Caco-2 (cell line): ENCODE measurements around the gene KDM6B. TPM values are rescaled to one million over a fixed set of nuclear protein-coding genes. Genes with fewer than 3 reads are reported as not detected.

Experiments used
- BruUV-seq: library from RNA; stranded (reverse); fragments of 400-500 nt; replicated peaks from 2 replicates; lab custom pipeline; 2021; lab: Mats Ljungman, UMichigan
- CTCF ChIA-PET: fragments of 300-600 bp; sonication (Branson Sonifier 250); formaldehyde crosslinking; loops from one replicate; lab custom pipeline; 2022; ENCODE audit warnings: antibody characterized with exemption; lab: Charles Lee
- POLR2A ChIA-PET: fragments of 300-600 bp; sonication (Branson Sonifier 250); formaldehyde crosslinking; loops from one replicate; lab custom pipeline; 2022; ENCODE audit warnings: antibody characterized with exemption; lab: Charles Lee
- DNase-seq, 2 experiments: peaks; one replicate each; pipeline versions ENCODE4 v3.0.0 to v3.0.0-alpha.2; 2020 to 2022
- H3K27me3 ChIP-seq: replicated peaks from 2 replicates; pipeline ENCODE4 v1.6.0; 2011; ENCODE audit warnings: low read length; ENCODE audit not compliant: control insufficient read depth, insufficient read depth
- H3K36me3 ChIP-seq: 2 replicates; pipeline ENCODE4 v1.5.1; 2011; ENCODE audit warnings: low read length; ENCODE audit not compliant: control insufficient read depth, insufficient read depth
- H3K4me1 ChIP-seq: fragments of 250-450 bp; sonication (Bioruptor Pico); 2 replicates; pipeline ENCODE4 v1.5.1; 2020; ENCODE audit warnings: mild to moderate bottlenecking
- H3K4me3 ChIP-seq: 2 replicates; pipeline ENCODE4 v1.5.1; 2011; ENCODE audit warnings: low read depth, mild to moderate bottlenecking, control low read depth, low read length
- H3K9me3 ChIP-seq: fragments of 250-450 bp; sonication (Bioruptor Pico); 2 replicates; pipeline ENCODE4 v1.5.1; 2020; ENCODE audit warnings: mild to moderate bottlenecking, moderate library complexity
- H3K27ac Mint-ChIP-seq: one replicate; pipeline ENCODE4 v1.8.0; 2022; ENCODE audit warnings: mixed read lengths; ENCODE audit not compliant: unreplicated experiment
- H3K27me3 Mint-ChIP-seq: one replicate; pipeline ENCODE4 v1.8.0; 2022; ENCODE audit warnings: mixed read lengths; ENCODE audit not compliant: insufficient read depth, unreplicated experiment
- H3K36me3 Mint-ChIP-seq: one replicate; pipeline ENCODE4 v1.8.0; 2022; ENCODE audit warnings: mild to moderate bottlenecking, mixed read lengths; ENCODE audit not compliant: insufficient read depth, unreplicated experiment
- H3K4me1 Mint-ChIP-seq: one replicate; pipeline ENCODE4 v1.8.0; 2022; ENCODE audit warnings: low read depth, mixed read lengths; ENCODE audit not compliant: unreplicated experiment
- H3K4me3 Mint-ChIP-seq: one replicate; pipeline ENCODE4 v1.8.0; 2022; ENCODE audit warnings: mild to moderate bottlenecking, moderate library complexity, mixed read lengths; ENCODE audit not compliant: unreplicated experiment
- H3K9me3 Mint-ChIP-seq: one replicate; pipeline ENCODE4 v1.8.0; 2022; ENCODE audit warnings: mixed read lengths; ENCODE audit not compliant: unreplicated experiment
- intact Hi-C: fragments of 100-400 bp; cut with micrococcal nuclease; formaldehyde crosslinking; loops from one replicate; pipeline ENCODE4 v1.10.0; 2022; ENCODE audit not compliant: unreplicated experiment
- total RNA-seq: library from RNA; stranded (reverse); gene quantifications from 2 replicates; pipeline ENCODE4 v1.2.3, GENCODE V29; 2022
- TF ChIP-seq, protein P1 (sequence below), 2 experiments: fragments of 200-600 bp in 1 of 2; IDR thresholded peaks; 1 replicate in 1 of 2; 2 replicates in 1 of 2; pipeline versions ENCODE4 v1.5.1 to v1.8.0; 2011 to 2022; ENCODE audit warnings: antibody characterized with exemption in 1 of 2, control low read depth in 1 of 2, inconsistent platforms in 1 of 2, low read depth in 1 of 2, low read length in 1 of 2, mild to moderate bottlenecking in 1 of 2, moderate library complexity in 1 of 2; ENCODE audit not compliant: insufficient read depth in 1 of 2, severe bottlenecking in 1 of 2, unreplicated experiment in 1 of 2

The KDM6B gene
- total RNA-seq, 1 experiment from 2014 or later: 27.9 TPM

DNA sequence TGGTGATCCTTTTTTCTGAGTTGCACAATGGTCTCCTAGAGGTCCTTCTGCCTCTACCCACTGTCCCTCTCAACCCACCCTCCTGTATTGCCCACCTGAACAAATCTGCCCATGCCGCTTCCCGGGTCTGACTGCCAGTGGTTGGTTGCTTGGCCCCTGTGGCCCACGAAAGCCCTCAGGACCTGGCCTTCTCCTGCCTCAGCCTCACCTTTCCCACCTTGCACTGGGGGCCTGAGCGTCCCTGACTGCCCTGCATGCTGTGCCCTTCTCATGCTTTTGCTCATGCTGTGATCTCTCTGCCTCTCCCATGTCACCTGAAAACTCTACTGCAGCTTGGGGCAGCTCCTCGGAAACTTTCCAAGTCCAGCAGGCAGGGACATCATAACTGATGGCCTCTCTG lies 13.8 kb upstream of the KDM6B start:
- Mint-ChIP-seq H3K4me1 (peaks cover 22% of the 10 kb centered on the region), H3K27ac (no peak overlapping the region), H3K27me3 (no peaks in the 10 kb centered on the region), H3K9me3 (no peaks in the 10 kb centered on the region), H3K4me3 (no peak overlapping the region), H3K36me3 (no peaks in the 10 kb centered on the region)
- no peaks in the 10 kb centered on the region for H3K9me3 ChIP-seq
- TF ChIP-seq, protein P1, sequence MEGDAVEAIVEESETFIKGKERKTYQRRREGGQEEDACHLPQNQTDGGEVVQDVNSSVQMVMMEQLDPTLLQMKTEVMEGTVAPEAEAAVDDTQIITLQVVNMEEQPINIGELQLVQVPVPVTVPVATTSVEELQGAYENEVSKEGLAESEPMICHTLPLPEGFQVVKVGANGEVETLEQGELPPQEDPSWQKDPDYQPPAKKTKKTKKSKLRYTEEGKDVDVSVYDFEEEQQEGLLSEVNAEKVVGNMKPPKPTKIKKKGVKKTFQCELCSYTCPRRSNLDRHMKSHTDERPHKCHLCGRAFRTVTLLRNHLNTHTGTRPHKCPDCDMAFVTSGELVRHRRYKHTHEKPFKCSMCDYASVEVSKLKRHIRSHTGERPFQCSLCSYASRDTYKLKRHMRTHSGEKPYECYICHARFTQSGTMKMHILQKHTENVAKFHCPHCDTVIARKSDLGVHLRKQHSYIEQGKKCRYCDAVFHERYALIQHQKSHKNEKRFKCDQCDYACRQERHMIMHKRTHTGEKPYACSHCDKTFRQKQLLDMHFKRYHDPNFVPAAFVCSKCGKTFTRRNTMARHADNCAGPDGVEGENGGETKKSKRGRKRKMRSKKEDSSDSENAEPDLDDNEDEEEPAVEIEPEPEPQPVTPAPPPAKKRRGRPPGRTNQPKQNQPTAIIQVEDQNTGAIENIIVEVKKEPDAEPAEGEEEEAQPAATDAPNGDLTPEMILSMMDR (IDR thresholded peaks at IDR 0.05; ENCODE audit: insufficient read depth in 1 of 2, low read depth in 1 of 2, low read length in 1 of 2, severe bottlenecking in 1 of 2, unreplicated experiment in 1 of 2): no peak
- ChIA-PET CTCF (no interaction called here), POLR2A (no interaction called here)
- DNase-seq: no peak
- no peak overlapping the region for H3K4me3 ChIP-seq
- no peaks in the 10 kb centered on the region for H3K36me3 ChIP-seq
- intact Hi-C loops: loop anchor here (5.0 kb wide), 1 partner anchor 77 kb away; no protein-coding TSS in a partner anchor
- H3K4me1 ChIP-seq: peaks cover 15% of the 10 kb centered on the region
- H3K27me3 ChIP-seq: no peaks in the 10 kb centered on the region
- no TSS peak for BruUV-seq

- H3K9me3 Mint-ChIP-seq: no peaks in the 10 kb centered on the region
- no peaks in the 10 kb centered on the region for H3K27me3 Mint-ChIP-seq
- DNase-seq: no peak
- Histone ChIP-seq H3K9me3 (no peaks in the 10 kb centered on the region), H3K27me3 (no peaks in the 10 kb centered on the region), H3K4me1 (peaks cover 6% of the 10 kb centered on the region), H3K36me3 (no peaks in the 10 kb centered on the region), H3K4me3 (no peak overlapping the region)
- no peak overlapping the region for H3K27ac Mint-ChIP-seq
- TF ChIP-seq, protein P1 (IDR thresholded peaks at IDR 0.05; ENCODE audit: insufficient read depth in 1 of 2, low read depth in 1 of 2, low read length in 1 of 2, severe bottlenecking in 1 of 2, unreplicated experiment in 1 of 2): no peak
- no peaks in the 10 kb centered on the region for H3K36me3 Mint-ChIP-seq
- H3K4me1 Mint-ChIP-seq: peaks cover 11% of the 10 kb centered on the region
- BruUV-seq: no TSS peak
- intact Hi-C loops: loop anchor here (1.0 to 5.0 kb wide), 3 partner anchors 35 to 79 kb away; partner anchors contain the start of gene NAA38
- ChIA-PET POLR2A (no interaction called here), CTCF (interaction anchor here (0.6 to 1.0 kb wide), 2 partner anchors 76 to 78 kb away, joined by 3 to 5 read pairs; no protein-coding TSS in a partner anchor)
- no peak overlapping the region for H3K4me3 Mint-ChIP-seq
Observed at GRCh38 chr17:7822126-7822525, 11.9 kb upstream of the KDM6B start.

DNA sequence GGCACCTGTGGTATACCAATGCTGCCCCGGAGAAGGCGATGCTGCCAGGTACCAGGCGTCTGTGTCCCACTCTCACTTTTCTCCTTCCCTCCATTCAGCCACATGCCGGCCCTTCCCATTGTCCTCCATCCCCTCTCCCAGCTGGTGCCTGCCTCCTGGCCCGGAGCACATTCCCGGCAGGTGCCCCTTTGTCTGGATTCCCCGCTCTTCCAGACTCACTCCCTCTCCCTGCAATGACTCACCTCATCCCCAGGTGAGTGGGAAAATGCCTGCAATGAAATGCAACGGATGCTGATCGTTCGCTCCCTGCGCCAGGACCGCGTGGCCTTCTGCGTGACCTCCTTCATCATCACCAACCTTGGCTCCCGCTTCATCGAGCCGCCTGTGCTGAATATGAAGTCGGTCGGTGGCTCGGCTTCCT lies 10.4 kb upstream of the KDM6B start:
- BruUV-seq: no TSS peak
- Histone ChIP-seq H3K4me1 (no peaks in the 10 kb centered on the region), H3K36me3 (no peaks in the 10 kb centered on the region), H3K4me3 (no peak overlapping the region), H3K9me3 (no peaks in the 10 kb centered on the region), H3K27me3 (no peaks in the 10 kb centered on the region)
- ChIA-PET CTCF (no interaction called here), POLR2A (no interaction called here)
- Mint-ChIP-seq H3K27me3 (no peaks in the 10 kb centered on the region), H3K4me1 (peaks cover 10% of the 10 kb centered on the region), H3K4me3 (no peak overlapping the region), H3K36me3 (no peaks in the 10 kb centered on the region), H3K9me3 (no peaks in the 10 kb centered on the region), H3K27ac (no peak overlapping the region)
- no peak for DNase-seq
- TF ChIP-seq, protein P1 (IDR thresholded peaks at IDR 0.05; ENCODE audit: insufficient read depth in 1 of 2, low read depth in 1 of 2, low read length in 1 of 2, severe bottlenecking in 1 of 2, unreplicated experiment in 1 of 2): no peak
- intact Hi-C loops: loop anchor here (5.0 kb wide), 1 partner anchor 74 kb away; no protein-coding TSS in a partner anchor
